PFSK-1 (cell line): ENCODE data around the gene EIF4G1.

Source experiments
- FOXP2 ChIP-seq: optimal IDR thresholded peaks from 2 replicates; pipeline ENCODE3; 2011; ENCODE audit warnings: borderline replicate concordance, control low read depth, inconsistent platforms; ENCODE audit not compliant: insufficient read depth; ENCODE audit errors: extremely low read length, extremely low read depth
- POLR2AphosphoS5 ChIP-seq: IDR thresholded peaks from 2 replicates; pipeline ENCODE4 v1.6.1; 2012; ENCODE audit warnings: low read depth, mild to moderate bottlenecking, control low read depth, low read length, moderate library complexity
- SIN3A ChIP-seq: IDR thresholded peaks from 2 replicates; pipeline ENCODE4 v1.6.1; 2012; ENCODE audit warnings: mild to moderate bottlenecking, low read length, moderate library complexity, borderline replicate concordance; ENCODE audit not compliant: insufficient read depth
- TAF1 ChIP-seq: IDR thresholded peaks from 2 replicates; pipeline ENCODE4 v1.6.1; 2012; ENCODE audit warnings: low read length, control low read depth, borderline replicate concordance; ENCODE audit not compliant: insufficient read depth
- TF ChIP-seq, protein P1 (sequence below), 2 experiments: IDR thresholded peaks; 2 replicates each; pipeline versions ENCODE4 v1.6.1 to v1.8.0; 2011 to 2012; ENCODE audit warnings: low read depth in 2 of 2, low read length in 2 of 2, control low read depth in 1 of 2, inconsistent platforms in 1 of 2, mild to moderate bottlenecking in 1 of 2, moderate library complexity in 1 of 2; ENCODE audit not compliant: insufficient read depth in 1 of 2

Gene EIF4G1

DNA sequence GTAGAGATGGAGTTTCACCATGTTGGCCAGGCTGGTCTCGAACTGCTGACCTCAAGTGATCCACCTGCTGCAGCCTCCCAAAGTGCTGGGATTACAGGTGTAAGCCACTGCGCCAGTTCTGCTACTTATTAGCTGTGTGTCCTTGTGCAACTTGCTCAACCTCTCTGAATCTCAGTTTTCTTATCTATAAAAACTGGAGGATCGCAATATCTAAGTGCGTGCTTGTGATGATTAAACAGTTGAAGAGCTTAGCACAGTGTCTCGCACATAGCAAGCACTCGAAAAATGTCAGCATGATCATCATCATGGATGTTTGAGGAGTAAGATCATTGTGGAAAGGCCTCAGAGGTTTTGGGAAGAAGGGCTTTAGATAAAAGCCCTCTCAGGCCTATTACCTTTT, 36.2 kb downstream of the EIF4G1 start:
- TF ChIP-seq FOXP2 (no peak), POLR2AphosphoS5 (no peak), TAF1 (no peak), SIN3A (no peak)
- TF ChIP-seq, protein P1, sequence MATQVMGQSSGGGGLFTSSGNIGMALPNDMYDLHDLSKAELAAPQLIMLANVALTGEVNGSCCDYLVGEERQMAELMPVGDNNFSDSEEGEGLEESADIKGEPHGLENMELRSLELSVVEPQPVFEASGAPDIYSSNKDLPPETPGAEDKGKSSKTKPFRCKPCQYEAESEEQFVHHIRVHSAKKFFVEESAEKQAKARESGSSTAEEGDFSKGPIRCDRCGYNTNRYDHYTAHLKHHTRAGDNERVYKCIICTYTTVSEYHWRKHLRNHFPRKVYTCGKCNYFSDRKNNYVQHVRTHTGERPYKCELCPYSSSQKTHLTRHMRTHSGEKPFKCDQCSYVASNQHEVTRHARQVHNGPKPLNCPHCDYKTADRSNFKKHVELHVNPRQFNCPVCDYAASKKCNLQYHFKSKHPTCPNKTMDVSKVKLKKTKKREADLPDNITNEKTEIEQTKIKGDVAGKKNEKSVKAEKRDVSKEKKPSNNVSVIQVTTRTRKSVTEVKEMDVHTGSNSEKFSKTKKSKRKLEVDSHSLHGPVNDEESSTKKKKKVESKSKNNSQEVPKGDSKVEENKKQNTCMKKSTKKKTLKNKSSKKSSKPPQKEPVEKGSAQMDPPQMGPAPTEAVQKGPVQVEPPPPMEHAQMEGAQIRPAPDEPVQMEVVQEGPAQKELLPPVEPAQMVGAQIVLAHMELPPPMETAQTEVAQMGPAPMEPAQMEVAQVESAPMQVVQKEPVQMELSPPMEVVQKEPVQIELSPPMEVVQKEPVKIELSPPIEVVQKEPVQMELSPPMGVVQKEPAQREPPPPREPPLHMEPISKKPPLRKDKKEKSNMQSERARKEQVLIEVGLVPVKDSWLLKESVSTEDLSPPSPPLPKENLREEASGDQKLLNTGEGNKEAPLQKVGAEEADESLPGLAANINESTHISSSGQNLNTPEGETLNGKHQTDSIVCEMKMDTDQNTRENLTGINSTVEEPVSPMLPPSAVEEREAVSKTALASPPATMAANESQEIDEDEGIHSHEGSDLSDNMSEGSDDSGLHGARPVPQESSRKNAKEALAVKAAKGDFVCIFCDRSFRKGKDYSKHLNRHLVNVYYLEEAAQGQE (IDR thresholded peaks at IDR 0.05; ENCODE audit: insufficient read depth in 1 of 2, low read depth in 2 of 2, low read length in 2 of 2): no peak

DNA sequence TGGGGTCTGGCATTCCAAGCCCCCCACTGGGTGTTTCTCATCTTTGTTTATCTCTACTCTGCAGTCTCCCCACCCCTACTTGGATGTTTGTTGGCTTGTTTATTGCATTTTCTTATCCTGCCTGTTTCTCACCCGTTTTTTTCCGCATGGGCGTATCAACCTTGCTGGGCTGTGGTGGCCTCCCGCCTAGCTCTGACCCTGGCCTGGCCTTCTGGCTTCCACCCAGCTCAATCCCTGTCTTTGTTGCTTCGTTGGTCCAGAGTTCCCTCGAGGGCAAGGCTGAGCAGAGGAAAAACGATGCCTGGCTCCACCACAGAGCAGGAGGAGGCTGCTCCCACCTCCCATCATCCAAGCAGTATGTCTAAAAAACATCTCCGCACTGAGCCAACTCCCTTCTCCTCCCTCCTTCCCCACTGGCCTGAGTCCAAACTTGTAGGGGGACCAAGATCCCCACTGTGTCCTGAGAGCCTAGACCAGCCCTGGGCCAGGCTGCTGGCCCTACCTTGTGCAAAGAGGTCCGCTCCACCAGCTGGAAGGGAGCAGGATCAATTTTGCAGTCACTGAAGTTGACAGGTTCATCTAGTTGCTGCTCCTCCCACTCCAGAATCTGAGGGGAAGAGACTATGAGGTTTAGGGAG, 37.2 kb downstream of the EIF4G1 start:
- TF ChIP-seq, protein P1 (IDR thresholded peaks at IDR 0.05; ENCODE audit: insufficient read depth in 1 of 2, low read depth in 2 of 2, low read length in 2 of 2): no peak
- TF ChIP-seq SIN3A (no peak), FOXP2 (no peak), TAF1 (no peak), POLR2AphosphoS5 (no peak)

DNA sequence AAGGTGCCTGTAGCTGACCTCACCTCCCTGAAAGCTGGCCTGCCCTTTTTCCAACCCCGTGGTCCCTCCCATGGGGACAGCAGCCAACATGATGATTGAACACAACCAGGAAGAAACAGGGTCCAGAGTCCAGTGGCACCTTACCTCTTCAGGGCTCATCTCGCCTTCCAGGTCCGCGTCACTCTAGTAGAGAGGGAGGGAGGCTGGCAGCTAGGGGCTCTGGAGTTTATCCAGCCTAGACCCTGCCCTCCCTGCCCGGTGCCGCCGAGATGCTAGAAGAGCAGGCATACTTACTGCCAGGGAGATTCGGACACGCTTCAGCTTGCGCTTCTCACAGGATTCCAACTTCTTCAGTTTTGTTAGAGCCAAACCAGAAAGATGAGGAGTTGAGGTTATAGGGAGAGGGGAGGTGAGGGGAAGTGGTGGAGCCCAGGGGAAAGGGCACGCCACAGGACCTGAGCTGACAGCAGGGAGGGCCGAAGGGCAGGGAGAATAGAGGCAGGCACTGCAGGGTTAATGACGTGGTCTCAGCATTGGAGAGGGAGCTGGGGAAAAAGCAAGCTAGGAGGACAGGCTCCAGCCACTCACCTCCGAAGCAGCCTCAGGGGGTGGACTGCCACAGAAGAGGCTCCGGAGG, 37.9 kb downstream of the EIF4G1 start:
- TF ChIP-seq SIN3A: no peak
- TF ChIP-seq TAF1: no peak
- TF ChIP-seq, protein P1 (IDR thresholded peaks at IDR 0.05; ENCODE audit: insufficient read depth in 1 of 2, low read depth in 2 of 2, low read length in 2 of 2): no peak
- no peak for TF ChIP-seq FOXP2
- no peak for TF ChIP-seq POLR2AphosphoS5

DNA sequence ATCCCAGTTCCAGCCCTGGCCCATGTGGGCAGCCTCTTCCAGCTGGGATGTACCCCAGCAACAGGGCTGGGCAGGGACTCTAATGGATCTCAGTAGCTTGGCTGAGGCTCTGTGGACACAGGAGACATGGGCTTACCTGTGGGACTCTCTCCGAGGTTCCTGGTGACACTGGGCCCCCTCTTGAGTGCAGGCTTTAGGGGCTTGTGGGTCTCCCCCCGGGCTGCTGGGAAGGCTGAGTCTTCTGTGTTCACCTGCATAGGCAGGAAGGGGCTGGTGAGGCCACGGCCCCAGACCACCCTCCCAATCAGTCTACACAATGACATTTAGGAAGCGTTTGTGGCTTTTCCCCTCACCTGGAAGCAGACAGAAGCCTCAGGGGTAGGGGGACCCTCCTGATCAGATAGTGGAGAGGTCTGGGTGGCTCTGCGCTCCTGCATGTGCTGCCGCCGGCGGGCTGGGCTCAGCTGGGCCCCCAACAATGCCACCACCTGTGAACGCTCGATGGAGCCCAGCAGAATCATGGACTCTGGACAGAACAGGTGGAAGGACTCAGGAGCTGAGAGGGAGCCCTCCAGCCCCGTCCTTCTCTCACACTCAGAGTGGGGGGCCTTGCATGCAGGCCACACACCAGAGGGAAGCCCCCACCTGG, 38.6 kb downstream of the EIF4G1 start:
- TF ChIP-seq TAF1 (no peak), FOXP2 (no peak)
- TF ChIP-seq, protein P1 (IDR thresholded peaks at IDR 0.05; ENCODE audit: insufficient read depth in 1 of 2, low read depth in 2 of 2, low read length in 2 of 2): no peak
